Activated naive CD8-positive, alpha-beta T cell treated with anti-CD3 and anti-CD28 coated beads, Interleukin-2, amount 10 ng/mL, durations not matched to agents 7 days and 5 days (primary cell): ENCODE measurements around the gene KRT27. TPM values are rescaled to one million over a fixed set of nuclear protein-coding genes. Genes with fewer than 3 reads are reported as not detected.

ENCODE experiments used
- ATAC-seq: fragments of 150-1000 bp; cut with Tn5 transposase; one replicate; pipeline ENCODE4 v1.10.0; 2021; ENCODE audit warnings: low read depth, moderate library complexity
- POLR2A ChIA-PET: fragments of 350-600 bp; sonication (Branson Sonifier 250); formaldehyde crosslinking; loops from one replicate; lab custom pipeline; 2021; ENCODE audit warnings: antibody characterized with exemption; lab: Charles Lee
- DNase-seq: peaks from one replicate; pipeline ENCODE4 v3.0.0; 2021
- H3K27ac Mint-ChIP-seq: one replicate; pipeline ENCODE4 v1.8.0; 2022; ENCODE audit warnings: mild to moderate bottlenecking, mixed read lengths
- H3K27me3 Mint-ChIP-seq: one replicate; pipeline ENCODE4 v1.8.0; 2022; ENCODE audit warnings: mild to moderate bottlenecking, moderate library complexity, mixed read lengths
- H3K36me3 Mint-ChIP-seq: one replicate; pipeline ENCODE4 v1.8.0; 2021; ENCODE audit warnings: mild to moderate bottlenecking, mixed read lengths
- H3K4me1 Mint-ChIP-seq: one replicate; pipeline ENCODE4 v1.8.0; 2021; ENCODE audit warnings: mixed read lengths
- H3K4me3 Mint-ChIP-seq: one replicate; pipeline ENCODE4 v1.8.0; 2022; ENCODE audit warnings: mild to moderate bottlenecking, moderate library complexity, mixed read lengths
- H3K9me3 Mint-ChIP-seq: one replicate; pipeline ENCODE4 v1.8.0; 2021; ENCODE audit warnings: mixed read lengths
- total RNA-seq, 2 experiments: library from RNA; stranded (reverse); gene quantifications; one replicate each; pipeline ENCODE4 v1.2.3, GENCODE V29; 2021

Gene KRT27
- total RNA-seq, 2 experiments from 2014 or later, result not detected

DNA sequence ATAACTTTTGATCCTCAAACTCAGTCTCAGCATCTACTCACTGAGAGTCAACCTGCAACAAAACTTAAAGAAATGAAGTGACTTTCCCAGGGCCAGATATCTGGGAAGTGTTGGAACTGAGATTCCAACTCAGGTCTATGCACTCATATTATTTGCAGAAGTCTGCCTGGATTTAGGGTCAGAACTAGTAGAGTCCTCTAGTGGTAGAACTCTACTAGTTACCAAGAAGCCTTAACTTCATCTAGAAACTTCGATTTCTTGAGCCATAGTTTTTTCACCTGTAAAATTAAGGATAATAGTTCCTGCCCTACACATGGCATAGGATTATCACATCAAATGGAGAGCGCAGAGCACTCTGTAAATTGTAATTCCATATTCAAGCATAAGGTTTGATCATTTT is 55.4 kb downstream of the KRT27 start:
- POLR2A ChIA-PET, result no interaction called here
- no peak overlapping the region for H3K4me3 Mint-ChIP-seq
- no peak overlapping the region for H3K27ac Mint-ChIP-seq
- no peaks in the 10 kb centered on the region for H3K9me3 Mint-ChIP-seq
- DNase-seq (no peak), ATAC-seq (no peak)
- H3K4me1 Mint-ChIP-seq, result peaks cover 2% of the 10 kb centered on the region
- H3K27me3 Mint-ChIP-seq, result peaks cover 47% of the 10 kb centered on the region
- no peaks in the 10 kb centered on the region for H3K36me3 Mint-ChIP-seq

Other genes starting within 250 kb of the KRT27 start
- gene CCR7, start 217.1 kb downstream of the KRT27 start, total RNA-seq, result 100 to 1,000 TPM; 231 to 238 TPM
- gene SMARCE1, start 134.7 kb downstream of the KRT27 start, total RNA-seq, result 100 to 1,000 TPM; 109 to 117 TPM
- gene KRT222, start 117.4 kb downstream of the KRT27 start, total RNA-seq, result not detected
- not detected for gene KRT24, start 78.8 kb downstream of the KRT27 start, total RNA-seq
- not detected for gene KRT25, start 27.2 kb downstream of the KRT27 start, total RNA-seq
- not detected for gene KRT26, start 10.3 kb downstream of the KRT27 start, total RNA-seq
- gene KRT28, start 17.4 kb upstream of the KRT27 start, total RNA-seq, result not detected
- gene KRT10, start 40.1 kb upstream of the KRT27 start, total RNA-seq, result 10 to 100 TPM; 25.7 to 28.6 TPM
- gene KRT12, start 84.7 kb upstream of the KRT27 start, total RNA-seq, result not detected
- gene KRT20, start 102.7 kb upstream of the KRT27 start, total RNA-seq, result not detected
- not detected for gene KRT23, start 155.1 kb upstream of the KRT27 start, total RNA-seq
- not detected for gene KRT39, start 184.4 kb upstream of the KRT27 start, total RNA-seq
- gene KRT40, start 201.8 kb upstream of the KRT27 start, total RNA-seq, result not detected
- not detected for gene KRTAP3-3, start 211.6 kb upstream of the KRT27 start, total RNA-seq
- not detected for gene KRTAP3-2, start 217.4 kb upstream of the KRT27 start, total RNA-seq
- not detected for gene KRTAP3-1, start 226.6 kb upstream of the KRT27 start, total RNA-seq
- gene KRTAP1-5, start 244.7 kb upstream of the KRT27 start, total RNA-seq, result not detected
- not detected for gene KRTAP1-4, start 247.6 kb upstream of the KRT27 start, total RNA-seq